Measurements from ENCODE around the gene HAPSTR1.

Gene HAPSTR1

GRCh38 chr16:9072806-9073341, 18.6 kb upstream of the HAPSTR1 start:
- DNase-seq (ENCODE audit: low read depth in 1 of 2, low spot score in 1 of 2) = no peak
- TF ChIP-seq POLR2AphosphoS5 (IDR thresholded peaks at IDR 0.05; ENCODE audit: low read depth) = no peak
- no peak for TF ChIP-seq REST (IDR thresholded peaks at IDR 0.05; ENCODE audit: insufficient replicate concordance, low read depth)
- no peak for TF ChIP-seq GABPA (IDR thresholded peaks at IDR 0.05; ENCODE audit: low read depth)
- TF ChIP-seq CTCF (IDR thresholded peaks at IDR 0.05; ENCODE audit: insufficient read depth, low read length) = no peak
- TF ChIP-seq SPI1 (IDR thresholded peaks at IDR 0.05; ENCODE audit: borderline replicate concordance, low read depth) = no peak
- Histone ChIP-seq H3K27ac (replicated peaks) (no peak overlapping the region), H3K4me3 (replicated peaks; ENCODE audit: insufficient read depth, low read length) (no peak overlapping the region), H3K27me3 (ENCODE audit: insufficient read depth, poor library complexity, severe bottlenecking) (no peaks in the 10 kb centered on the region)

- no peak for DNase-seq (ENCODE audit: low read depth in 1 of 2, low spot score in 1 of 2)
- Histone ChIP-seq H3K4me3 (replicated peaks; ENCODE audit: insufficient read depth, low read length) (no peak overlapping the region), H3K27ac (replicated peaks) (no peak overlapping the region), H3K27me3 (ENCODE audit: insufficient read depth, poor library complexity, severe bottlenecking) (no peaks in the 10 kb centered on the region)
- no peak for TF ChIP-seq POLR2AphosphoS5 (IDR thresholded peaks at IDR 0.05; ENCODE audit: low read depth)
- TF ChIP-seq SPI1 (IDR thresholded peaks at IDR 0.05; ENCODE audit: borderline replicate concordance, low read depth) = no peak
- no peak for TF ChIP-seq CTCF (IDR thresholded peaks at IDR 0.05; ENCODE audit: insufficient read depth, low read length)
- no peak for TF ChIP-seq GABPA (IDR thresholded peaks at IDR 0.05; ENCODE audit: low read depth)
- no peak for TF ChIP-seq REST (IDR thresholded peaks at IDR 0.05; ENCODE audit: insufficient replicate concordance, low read depth)
These were observed 16.0 kb upstream of the HAPSTR1 start for GRCh38 chr16:9075299-9076071.

- H3K27ac ChIP-seq (replicated peaks) = peak overlapping the region; percentile 50
- TF ChIP-seq SPI1 (IDR thresholded peaks at IDR 0.05; ENCODE audit: borderline replicate concordance, low read depth) (peak; percentile 7; the same call in 1 of the 2 replicates), REST (IDR thresholded peaks at IDR 0.05; ENCODE audit: insufficient replicate concordance, low read depth) (no peak)
These were observed 14.2 kb upstream of the HAPSTR1 start for GRCh38 chr16:9077091-9077809.

More at GRCh38 chr16:9077091-9077809, 14.2 kb upstream of the HAPSTR1 start:
- peak; percentile 7 to 37 for DNase-seq (ENCODE audit: low read depth in 1 of 2, low spot score in 1 of 2)
- no peak overlapping the region for H3K4me3 ChIP-seq (replicated peaks; ENCODE audit: insufficient read depth, low read length)
- H3K27me3 ChIP-seq (ENCODE audit: insufficient read depth, poor library complexity, severe bottlenecking) = no peaks in the 10 kb centered on the region

Data from HL-60 (cell line).